ENCODE measurements around the gene RNF145.

DNA sequence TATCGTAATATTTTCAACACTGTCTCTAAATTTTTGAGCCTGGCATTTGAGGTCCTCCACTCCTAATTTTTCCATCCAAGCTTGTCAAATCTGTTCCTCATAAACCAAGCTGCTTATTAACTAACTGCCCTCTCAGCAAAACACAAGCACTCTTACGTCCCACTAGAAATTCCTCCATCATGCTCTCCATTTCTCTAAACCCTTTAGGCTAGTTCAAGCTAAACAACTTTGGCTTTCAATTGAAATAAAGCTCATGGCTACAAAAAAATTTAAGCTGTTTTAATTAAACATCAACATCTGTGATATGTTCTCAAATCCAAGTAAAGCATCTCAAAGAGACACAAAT lies 45.7 kb downstream of the RNF145 start:
- TF ChIP-seq POLR2A (IDR thresholded peaks at IDR 0.05; ENCODE audit: low read length) (no peak), GATA1 (IDR thresholded peaks at IDR 0.05; ENCODE audit: low read depth, low read length) (no peak)
